Immature natural killer cell (primary cell): ENCODE measurements around the gene PTGS2. TPM values are rescaled to one million over a fixed set of nuclear protein-coding genes. Genes with fewer than 3 reads are reported as not detected.
"Not testable (repeated sequence)": the region's sequence is repeated elsewhere in the genome, so short reads cannot be mapped to it uniquely, and the experiment has no call there.

Experiments
- DNase-seq, 3 donors: peaks; one replicate each; pipeline ENCODE4 v3.0.0; 2022; ENCODE audit warnings: mixed read lengths in 1 of 3
- H3K27ac Mint-ChIP-seq, 6 donors: one replicate each; pipeline ENCODE4 v1.8.0; 2020; ENCODE audit warnings: mixed read lengths in 6 of 6, mild to moderate bottlenecking in 5 of 6, inconsistent platforms in 4 of 6, moderate library complexity in 3 of 6
- H3K27me3 Mint-ChIP-seq, 3 donors: one replicate each; pipeline ENCODE4 v1.8.0; 2020 to 2021; ENCODE audit warnings: low read depth in 3 of 3, mild to moderate bottlenecking in 3 of 3, mixed read lengths in 3 of 3, moderate library complexity in 3 of 3, inconsistent platforms in 1 of 3
- H3K36me3 Mint-ChIP-seq, 3 donors: one replicate each; pipeline ENCODE4 v1.8.0; 2020; ENCODE audit warnings: mixed read lengths in 3 of 3, inconsistent platforms in 2 of 3, mild to moderate bottlenecking in 2 of 3
- H3K4me1 Mint-ChIP-seq, 2 donors: one replicate each; pipeline ENCODE4 v1.8.0; 2020; ENCODE audit warnings: inconsistent platforms in 2 of 2, mild to moderate bottlenecking in 2 of 2, mixed read lengths in 2 of 2, moderate library complexity in 1 of 2
- H3K4me3 Mint-ChIP-seq, 5 donors: one replicate each; pipeline ENCODE4 v1.8.0; 2020; ENCODE audit warnings: mild to moderate bottlenecking in 5 of 5, mixed read lengths in 5 of 5, inconsistent platforms in 3 of 5, moderate library complexity in 3 of 5
- H3K9me3 Mint-ChIP-seq, 6 donors: one replicate each; pipeline ENCODE4 v1.8.0; 2020; ENCODE audit warnings: mild to moderate bottlenecking in 6 of 6, mixed read lengths in 6 of 6, inconsistent platforms in 4 of 6, moderate library complexity in 3 of 6
- polyA plus RNA-seq, 3 donors: library from polyadenylated mRNA; unstranded; fragments of 300-500 nt; fragmentation: Illumina TruSeq; gene quantifications; one replicate each; pipeline ENCODE4 v1.2.3, GENCODE V29; 2021

Gene PTGS2
- polyA plus RNA-seq, 3 donors from 2014 or later: 0.84 to 4.2 TPM; not detected in 1

- DNase-seq: no peak
- H3K36me3 Mint-ChIP-seq: peaks cover 0 to 4% (median 0%) of the 10 kb centered on the region in 3 donors
- H3K27me3 Mint-ChIP-seq: peaks cover 8 to 10% (median 10%) of the 10 kb centered on the region in 3 donors
- H3K9me3 Mint-ChIP-seq: peaks cover 5 to 20% (median 12%) of the 10 kb centered on the region in 6 donors
- peaks cover 8 to 18% of the 10 kb centered on the region in 2 donors for H3K4me1 Mint-ChIP-seq
- H3K27ac Mint-ChIP-seq: no peak overlapping the region
- no peak overlapping the region for H3K4me3 Mint-ChIP-seq
Observed at GRCh38 chr1:186682736-186683135, 2.5 kb upstream of the PTGS2 start.

- peaks cover 0 to 4% (median 0%) of the 10 kb centered on the region in 3 donors for H3K36me3 Mint-ChIP-seq
- H3K27me3 Mint-ChIP-seq: peaks cover 8 to 10% (median 10%) of the 10 kb centered on the region in 3 donors
- no peak for DNase-seq
- H3K27ac Mint-ChIP-seq: no peak overlapping the region
- peaks cover 8 to 18% of the 10 kb centered on the region in 2 donors for H3K4me1 Mint-ChIP-seq
- no peak overlapping the region for H3K4me3 Mint-ChIP-seq
- peaks cover 0 to 19% (median 11%) of the 10 kb centered on the region in 6 donors for H3K9me3 Mint-ChIP-seq
Observed at GRCh38 chr1:186681801-186682200, 1.6 kb upstream of the PTGS2 start.

GRCh38 chr1:186681121-186681520 lies 898 bp upstream of the PTGS2 start:
- H3K27ac Mint-ChIP-seq: no peak overlapping the region
- peaks cover 8 to 18% of the 10 kb centered on the region in 2 donors for H3K4me1 Mint-ChIP-seq
- H3K9me3 Mint-ChIP-seq: peaks cover 0 to 19% (median 9%) of the 10 kb centered on the region in 6 donors
- DNase-seq: no peak
- peaks cover 0 to 4% (median 0%) of the 10 kb centered on the region in 3 donors for H3K36me3 Mint-ChIP-seq
- H3K4me3 Mint-ChIP-seq: peak overlapping the region; percentile 73 to 83 (median 79)
- H3K27me3 Mint-ChIP-seq: peaks cover 8 to 10% (median 10%) of the 10 kb centered on the region in 3 donors

GRCh38 chr1:186679924-186680244 lies 339 bp downstream of the PTGS2 start:
- peaks cover 8 to 10% (median 10%) of the 10 kb centered on the region in 3 donors for H3K27me3 Mint-ChIP-seq
- H3K27ac Mint-ChIP-seq: peak overlapping the region in 1 of 6 donors; percentile 50
- DNase-seq: no peak
- H3K36me3 Mint-ChIP-seq: peaks cover 0 to 4% (median 0%) of the 10 kb centered on the region in 3 donors
- peaks cover 0 to 19% (median 8%) of the 10 kb centered on the region in 6 donors for H3K9me3 Mint-ChIP-seq
- peaks cover 8 to 18% of the 10 kb centered on the region in 2 donors for H3K4me1 Mint-ChIP-seq
- H3K4me3 Mint-ChIP-seq: peak overlapping the region; percentile 41 to 83 (median 78)

- peaks cover 8 to 18% of the 10 kb centered on the region in 2 donors for H3K4me1 Mint-ChIP-seq
Observed at GRCh38 chr1:186678155-186678554, 2.1 kb downstream of the PTGS2 start.

GRCh38 chr1:186672596-186672995 lies 7.6 kb downstream of the PTGS2 start:
- Mint-ChIP-seq H3K9me3 (peaks cover 1 to 14% (median 6%) of the 10 kb centered on the region in 6 donors), H3K27ac (no peak overlapping the region), H3K4me1 (no peaks in the 10 kb centered on the region), H3K4me3 (no peak overlapping the region), H3K36me3 (no peaks in the 10 kb centered on the region), H3K27me3 (no peaks in the 10 kb centered on the region)
- no peak for DNase-seq

More at GRCh38 chr1:186678155-186678554, 2.1 kb downstream of the PTGS2 start:
- Mint-ChIP-seq H3K36me3 (peaks cover 0 to 4% (median 0%) of the 10 kb centered on the region in 3 donors), H3K27ac (no peak overlapping the region), H3K4me3 (no peak overlapping the region), H3K9me3 (peaks cover 0 to 13% (median 4%) of the 10 kb centered on the region in 6 donors), H3K27me3 (peaks cover 7 to 10% (median 8%) of the 10 kb centered on the region in 3 donors)
- DNase-seq: no peak

- H3K9me3 Mint-ChIP-seq: peaks cover 1 to 14% (median 6%) of the 10 kb centered on the region in 6 donors
- no peaks in the 10 kb centered on the region for H3K4me1 Mint-ChIP-seq
- no peaks in the 10 kb centered on the region for H3K27me3 Mint-ChIP-seq
- no peaks in the 10 kb centered on the region for H3K36me3 Mint-ChIP-seq
- no peak overlapping the region for H3K27ac Mint-ChIP-seq
- H3K4me3 Mint-ChIP-seq: no peak overlapping the region
- DNase-seq: no peak
Observed at GRCh38 chr1:186672131-186672530, 8.1 kb downstream of the PTGS2 start.

GRCh38 chr1:186671136-186671825 lies 8.9 kb downstream of the PTGS2 start:
- no peak overlapping the region for H3K4me3 Mint-ChIP-seq
- H3K4me1 Mint-ChIP-seq: no peaks in the 10 kb centered on the region
- H3K27ac Mint-ChIP-seq: no peak overlapping the region

GRCh38 chr1:186670297-186671135 lies 9.7 kb downstream of the PTGS2 start:
- Mint-ChIP-seq H3K27me3 (no peaks in the 10 kb centered on the region), H3K36me3 (no peaks in the 10 kb centered on the region), H3K4me3 (no peak overlapping the region), H3K4me1 (no peaks in the 10 kb centered on the region), H3K27ac (no peak overlapping the region), H3K9me3 (peaks cover 1 to 14% (median 6%) of the 10 kb centered on the region in 6 donors)
- DNase-seq: no peak

More at GRCh38 chr1:186671136-186671825, 8.9 kb downstream of the PTGS2 start:
- H3K36me3 Mint-ChIP-seq: no peaks in the 10 kb centered on the region
- H3K27me3 Mint-ChIP-seq: no peaks in the 10 kb centered on the region
- H3K9me3 Mint-ChIP-seq: peaks cover 1 to 14% (median 6%) of the 10 kb centered on the region in 6 donors
- no peak for DNase-seq

GRCh38 chr1:186669784-186670183 lies 10.4 kb downstream of the PTGS2 start:
- not testable (repeated sequence) for H3K4me3 Mint-ChIP-seq, H3K27ac Mint-ChIP-seq

GRCh38 chr1:186664217-186664616 lies 16.0 kb downstream of the PTGS2 start:
- not testable (repeated sequence) for DNase-seq, H3K36me3 Mint-ChIP-seq, H3K4me1 Mint-ChIP-seq, H3K27me3 Mint-ChIP-seq, H3K4me3 Mint-ChIP-seq, H3K27ac Mint-ChIP-seq
- peaks cover 0 to 13% (median 4%) of the 10 kb centered on the region in 6 donors for H3K9me3 Mint-ChIP-seq

More at GRCh38 chr1:186669784-186670183, 10.4 kb downstream of the PTGS2 start:
- H3K9me3 Mint-ChIP-seq: peaks cover 1 to 14% (median 6%) of the 10 kb centered on the region in 6 donors
- not testable (repeated sequence) for H3K27me3 Mint-ChIP-seq, DNase-seq, H3K4me1 Mint-ChIP-seq, H3K36me3 Mint-ChIP-seq

GRCh38 chr1:186662752-186663151 lies 17.5 kb downstream of the PTGS2 start:
- no peak for DNase-seq
- no peaks in the 10 kb centered on the region for H3K4me1 Mint-ChIP-seq
- peaks cover 0 to 2% (median 0%) of the 10 kb centered on the region in 3 donors for H3K27me3 Mint-ChIP-seq
- H3K27ac Mint-ChIP-seq: no peak overlapping the region
- H3K9me3 Mint-ChIP-seq: peaks cover 0 to 5% (median 1%) of the 10 kb centered on the region in 6 donors
- H3K36me3 Mint-ChIP-seq: peaks cover 0 to 4% (median 4%) of the 10 kb centered on the region in 3 donors
- no peak overlapping the region for H3K4me3 Mint-ChIP-seq

GRCh38 chr1:186659890-186660341 lies 20.3 kb downstream of the PTGS2 start:
- Mint-ChIP-seq H3K4me1 (no peaks in the 10 kb centered on the region), H3K27ac (no peak overlapping the region), H3K9me3 (peaks cover 0 to 5% (median 3%) of the 10 kb centered on the region in 6 donors), H3K36me3 (peaks cover 0 to 4% (median 4%) of the 10 kb centered on the region in 3 donors), H3K27me3 (peaks cover 0 to 2% (median 0%) of the 10 kb centered on the region in 3 donors), H3K4me3 (no peak overlapping the region)
- no peak for DNase-seq
